OCI-LY7 (cell line): ENCODE results near the gene BICD2. TPM values are rescaled to one million over a fixed set of nuclear protein-coding genes. Genes with fewer than 3 reads are reported as not detected.

Experiments used
- BruUV-seq: library from RNA; stranded (reverse); fragments of 400-500 nt; replicated peaks from 2 replicates; lab custom pipeline; 2021; lab: Mats Ljungman, UMichigan
- CTCF ChIA-PET: fragments of 300-600 bp; sonication (Branson Sonifier 250); formaldehyde crosslinking; loops from one replicate; lab custom pipeline; 2022; ENCODE audit warnings: antibody characterized with exemption; ENCODE audit not compliant: unreplicated experiment; lab: Charles Lee
- POLR2A ChIA-PET: fragments of 300-600 bp; sonication (Branson Sonifier 250); formaldehyde crosslinking; loops from one replicate; lab custom pipeline; 2022; ENCODE audit warnings: antibody characterized with exemption; lab: Charles Lee
- DNase-seq: peaks from one replicate; pipeline ENCODE4 v3.0.0-alpha.2; 2015; ENCODE audit warnings: low spot score
- H2AFZ ChIP-seq: fragments of 200-600 bp; sonication (generic), shearing (Covaris generic); 2 replicates; pipeline ENCODE4 v1.6.1; 2014; ENCODE audit warnings: mild to moderate bottlenecking, antibody characterized with exemption, low read length, moderate library complexity
- H3K27ac ChIP-seq: fragments of 200-600 bp; sonication (generic); 2 replicates; pipeline ENCODE4 v1.5.1; 2014; ENCODE audit warnings: mixed run types, low read depth, mild to moderate bottlenecking, moderate library complexity, low read length, inconsistent platforms; ENCODE audit not compliant: poor library complexity, severe bottlenecking
- H3K36me3 ChIP-seq: fragments of 200-600 bp; sonication (generic); 2 replicates; pipeline ENCODE4 v1.6.1; 2014; ENCODE audit warnings: mild to moderate bottlenecking, antibody characterized with exemption, low read length, moderate library complexity, mixed read lengths; ENCODE audit not compliant: insufficient read depth
- H3K4me1 ChIP-seq: fragments of 200-600 bp; sonication (generic); 2 replicates; pipeline ENCODE4 v1.5.1; 2014; ENCODE audit warnings: mild to moderate bottlenecking, low read length; ENCODE audit not compliant: insufficient read depth, poor library complexity, severe bottlenecking
- H3K4me2 ChIP-seq: fragments of 200-600 bp; sonication (generic); 2 replicates; pipeline ENCODE4 v1.6.1; 2014; ENCODE audit warnings: mild to moderate bottlenecking, low read length
- H3K4me3 ChIP-seq: fragments of 200-600 bp; sonication (generic); 2 replicates; pipeline ENCODE4 v1.5.1; 2014; ENCODE audit warnings: mild to moderate bottlenecking, low read depth, low read length; ENCODE audit not compliant: poor library complexity, severe bottlenecking
- H3K79me2 ChIP-seq: fragments of 200-600 bp; sonication (generic); 2 replicates; pipeline ENCODE4 v1.6.1; 2016; ENCODE audit warnings: low read depth, mild to moderate bottlenecking, low read length, moderate library complexity, mixed read lengths; ENCODE audit not compliant: insufficient read depth
- H3K9me2 ChIP-seq: fragments of 200-600 bp; sonication (generic); 2 replicates; pipeline ENCODE4 v1.6.1; 2016; ENCODE audit warnings: mild to moderate bottlenecking, low read length, mixed read lengths; ENCODE audit not compliant: insufficient read depth
- H3K9me3 ChIP-seq: fragments of 200-600 bp; sonication (generic); 2 replicates; pipeline ENCODE4 v1.6.1; 2014; ENCODE audit warnings: mild to moderate bottlenecking, mixed run types, low read length, mixed read lengths
- H4K20me1 ChIP-seq: fragments of 200-600 bp; sonication (generic); 2 replicates; pipeline ENCODE4 v1.6.1; 2014; ENCODE audit warnings: mild to moderate bottlenecking, antibody characterized with exemption, low read length, moderate library complexity, mixed read lengths; ENCODE audit not compliant: insufficient read depth
- EZH2phosphoT487 ChIP-seq: fragments of 200-600 bp; sonication (generic); IDR thresholded peaks from 2 replicates; pipeline ENCODE4 v1.6.1; 2018; ENCODE audit warnings: low read depth, borderline replicate concordance, mild to moderate bottlenecking, mixed run types, antibody characterized with exemption, low read length, moderate library complexity, mixed read lengths
- intact Hi-C: fragments of 100-400 bp; cut with micrococcal nuclease; formaldehyde crosslinking; loops from one replicate; pipeline ENCODE4 v1.10.0; 2022; ENCODE audit not compliant: unreplicated experiment
- total RNA-seq, 2 experiments: library from RNA; depleted of rRNA in 1 of 2; stranded (reverse); fragments of >200 nt in 1 of 2; shearing (Covaris generic) in 1 of 2; gene quantifications; 2 replicates each; pipeline ENCODE4 v1.2.3, GENCODE V29; 2014 to 2022
- TF ChIP-seq, protein P1 (sequence below): fragments of 200-600 bp; sonication (generic); conservative IDR thresholded peaks from 2 replicates; pipeline ENCODE4 v1.5.1; 2014; ENCODE audit warnings: mild to moderate bottlenecking, antibody characterized with exemption, low read length, moderate library complexity, mixed read lengths

Gene BICD2
- total RNA-seq, 2 experiments from 2014 or later, result 46.5 to 71.0 TPM

GRCh38 chr9:92738661-92739081 is 26.0 kb downstream of the BICD2 start:
- H4K20me1 ChIP-seq, result peaks cover 24% of the 10 kb centered on the region
- H3K36me3 ChIP-seq, result no peaks in the 10 kb centered on the region
- H3K9me3 ChIP-seq, result no peaks in the 10 kb centered on the region
- no peak overlapping the region for H3K4me3 ChIP-seq
- no peaks in the 10 kb centered on the region for H3K9me2 ChIP-seq
- H3K79me2 ChIP-seq, result peaks cover 78% of the 10 kb centered on the region
- POLR2A ChIA-PET, result interaction anchor here (1.0 kb wide), 1 partner anchor 25 kb away, joined by 4 read pairs; no protein-coding TSS in a partner anchor
- no peak overlapping the region for H2AFZ ChIP-seq
- intact Hi-C loops, result no loop called here
- peaks cover 67% of the 10 kb centered on the region for H3K4me1 ChIP-seq
- CTCF ChIA-PET, result no interaction called here
- no peak for DNase-seq
- BruUV-seq, result no TSS peak
- H3K27ac ChIP-seq, result no peak overlapping the region
- TF ChIP-seq EZH2phosphoT487, result no peak
- TF ChIP-seq, protein P1, sequence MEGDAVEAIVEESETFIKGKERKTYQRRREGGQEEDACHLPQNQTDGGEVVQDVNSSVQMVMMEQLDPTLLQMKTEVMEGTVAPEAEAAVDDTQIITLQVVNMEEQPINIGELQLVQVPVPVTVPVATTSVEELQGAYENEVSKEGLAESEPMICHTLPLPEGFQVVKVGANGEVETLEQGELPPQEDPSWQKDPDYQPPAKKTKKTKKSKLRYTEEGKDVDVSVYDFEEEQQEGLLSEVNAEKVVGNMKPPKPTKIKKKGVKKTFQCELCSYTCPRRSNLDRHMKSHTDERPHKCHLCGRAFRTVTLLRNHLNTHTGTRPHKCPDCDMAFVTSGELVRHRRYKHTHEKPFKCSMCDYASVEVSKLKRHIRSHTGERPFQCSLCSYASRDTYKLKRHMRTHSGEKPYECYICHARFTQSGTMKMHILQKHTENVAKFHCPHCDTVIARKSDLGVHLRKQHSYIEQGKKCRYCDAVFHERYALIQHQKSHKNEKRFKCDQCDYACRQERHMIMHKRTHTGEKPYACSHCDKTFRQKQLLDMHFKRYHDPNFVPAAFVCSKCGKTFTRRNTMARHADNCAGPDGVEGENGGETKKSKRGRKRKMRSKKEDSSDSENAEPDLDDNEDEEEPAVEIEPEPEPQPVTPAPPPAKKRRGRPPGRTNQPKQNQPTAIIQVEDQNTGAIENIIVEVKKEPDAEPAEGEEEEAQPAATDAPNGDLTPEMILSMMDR, result no peak
- no peak overlapping the region for H3K4me2 ChIP-seq

DNA sequence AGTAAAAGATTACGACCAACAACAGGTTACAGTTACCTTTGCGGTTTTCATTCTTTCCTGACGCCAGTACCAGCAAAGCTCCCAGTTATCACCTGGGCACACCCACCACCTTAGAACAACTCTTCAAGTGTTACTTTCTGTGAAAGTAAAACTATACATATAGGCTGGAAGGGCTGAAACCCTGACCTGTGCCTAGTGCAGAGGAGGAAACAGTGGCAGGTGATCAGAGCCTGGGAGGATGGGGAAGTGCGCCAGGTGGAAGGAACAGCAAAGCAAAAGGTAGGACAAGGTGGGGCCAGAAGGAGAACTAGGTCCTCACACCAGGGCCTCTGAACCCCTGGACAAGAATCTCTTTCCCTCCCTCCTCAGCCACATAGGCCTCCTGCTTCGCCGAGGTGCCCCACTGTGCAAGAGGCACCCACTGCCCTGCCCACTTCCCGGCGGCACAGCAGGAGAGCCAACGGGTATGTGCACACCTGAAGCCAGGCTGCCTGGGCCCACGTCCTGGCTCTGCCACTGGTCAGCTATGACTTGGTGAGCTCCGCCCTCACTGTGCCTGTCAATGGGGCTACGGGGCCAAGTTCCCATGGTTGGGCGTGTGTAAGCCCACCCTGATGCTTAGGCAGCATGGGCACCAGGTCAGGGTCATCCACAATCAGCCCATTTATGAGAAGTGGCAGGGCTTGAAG is 26.9 kb downstream of the BICD2 start:
- CTCF ChIA-PET, result no interaction called here
- POLR2A ChIA-PET, result interaction anchor here (0.6 to 1.2 kb wide), 6 partner anchors 8 to 49 kb away, joined by 3 to 5 read pairs (median 3); no protein-coding TSS in a partner anchor
- Histone ChIP-seq H4K20me1 (peaks cover 22% of the 10 kb centered on the region), H3K27ac (no peak overlapping the region), H3K9me2 (no peaks in the 10 kb centered on the region), H3K79me2 (peaks cover 76% of the 10 kb centered on the region), H3K4me1 (peaks cover 67% of the 10 kb centered on the region), H3K9me3 (no peaks in the 10 kb centered on the region), H3K4me3 (no peak overlapping the region), H3K36me3 (no peaks in the 10 kb centered on the region), H3K4me2 (0 out of 2 replicates have a peak overlapping the region, but pooled peaks have one; percentile 2), H2AFZ (no peak overlapping the region)
- DNase-seq, result no peak
- intact Hi-C loops, result no loop called here
- no peak for TF ChIP-seq EZH2phosphoT487
- TF ChIP-seq, protein P1, result no peak
- BruUV-seq, result no TSS peak

- Histone ChIP-seq H3K9me3 (no peaks in the 10 kb centered on the region), H3K4me3 (no peak overlapping the region), H3K4me2 (no peak overlapping the region), H3K36me3 (no peaks in the 10 kb centered on the region), H3K27ac (no peak overlapping the region), H3K4me1 (peaks cover 71% of the 10 kb centered on the region), H4K20me1 (peaks cover 22% of the 10 kb centered on the region), H3K9me2 (no peaks in the 10 kb centered on the region), H3K79me2 (peaks cover 76% of the 10 kb centered on the region), H2AFZ (no peak overlapping the region)
- ChIA-PET POLR2A (interaction anchor here (0.6 to 1.3 kb wide), 6 partner anchors 8 to 50 kb away, joined by 3 to 5 read pairs (median 3); no protein-coding TSS in a partner anchor), CTCF (no interaction called here)
- BruUV-seq, result no TSS peak
- no peak for DNase-seq
- intact Hi-C loops, result no loop called here
- TF ChIP-seq EZH2phosphoT487, result no peak
- TF ChIP-seq, protein P1, result no peak
These were observed 27.4 kb downstream of the BICD2 start for GRCh38 chr9:92737216-92737606.
